H9 (cell line): Measurements from ENCODE around the gene H2AZ1. TPM values are rescaled to one million over a fixed set of nuclear protein-coding genes. Genes with fewer than 3 reads are reported as not detected.

ENCODE experiments used
- DNase-seq: peaks from one replicate; pipeline ENCODE4 v3.0.0-alpha.2; 2017
- H2AFZ ChIP-seq: one replicate; pipeline ENCODE4 v1.6.1; 2013; ENCODE audit warnings: mild to moderate bottlenecking, low read length, control low read depth, moderate library complexity
- H2AK5ac ChIP-seq: 2 replicates; pipeline ENCODE4 v1.6.1; 2013; ENCODE audit warnings: low read length, control low read depth, mixed read lengths; ENCODE audit not compliant: insufficient read length
- H2BK120ac ChIP-seq: one replicate; pipeline ENCODE4 v1.6.1; 2013; ENCODE audit warnings: low read depth, mild to moderate bottlenecking, low read length, control low read depth, inconsistent platforms; ENCODE audit not compliant: poor library complexity, severe bottlenecking
- H2BK12ac ChIP-seq: 2 replicates; pipeline ENCODE4 v1.6.1; 2013; ENCODE audit warnings: low read length, control low read depth, mixed read lengths, low read depth; ENCODE audit not compliant: insufficient read length
- H2BK15ac ChIP-seq: 2 replicates; pipeline ENCODE4 v1.6.1; 2013; ENCODE audit warnings: low read depth, low read length, control low read depth
- H2BK20ac ChIP-seq: one replicate; pipeline ENCODE4 v1.6.1; 2013; ENCODE audit warnings: low read depth, mild to moderate bottlenecking, low read length, control low read depth, inconsistent platforms; ENCODE audit not compliant: poor library complexity, severe bottlenecking
- H2BK5ac ChIP-seq: 2 replicates; pipeline ENCODE4 v1.6.1; 2013; ENCODE audit warnings: low read length, control low read depth, mixed read lengths; ENCODE audit not compliant: insufficient read length
- H3K14ac ChIP-seq: 2 replicates; pipeline ENCODE4 v1.6.1; 2013; ENCODE audit warnings: low read length, control low read depth; ENCODE audit not compliant: insufficient read depth
- H3K18ac ChIP-seq: 2 replicates; pipeline ENCODE4 v1.6.1; 2013; ENCODE audit warnings: low read depth, mild to moderate bottlenecking, mixed read lengths, low read length, control low read depth; ENCODE audit not compliant: insufficient read length
- H3K23ac ChIP-seq: 2 replicates; pipeline ENCODE4 v1.6.1; 2013; ENCODE audit warnings: low read length, control low read depth, mixed read lengths, low read depth; ENCODE audit not compliant: insufficient read length
- H3K23me2 ChIP-seq: 2 replicates; pipeline ENCODE4 v1.6.1; 2013; ENCODE audit warnings: low read depth, mild to moderate bottlenecking, mixed read lengths, low read length, control low read depth; ENCODE audit not compliant: insufficient read length, poor library complexity, severe bottlenecking
- H3K27ac ChIP-seq: 2 replicates; pipeline ENCODE4 v1.5.1; 2013; ENCODE audit warnings: low read length, control low read depth, mixed read lengths, low read depth; ENCODE audit not compliant: insufficient read length
- H3K27me3 ChIP-seq: 2 replicates; pipeline ENCODE4 v1.6.1; 2013; ENCODE audit warnings: low read length, control low read depth, inconsistent platforms; ENCODE audit not compliant: insufficient read depth
- H3K4ac ChIP-seq: 2 replicates; pipeline ENCODE4 v1.6.1; 2013; ENCODE audit warnings: low read depth, mild to moderate bottlenecking, control low read depth, inconsistent platforms, low read length, moderate library complexity
- H3K4me1 ChIP-seq: 2 replicates; pipeline ENCODE4 v1.6.1; 2013; ENCODE audit warnings: low read length, control low read depth, inconsistent platforms; ENCODE audit not compliant: insufficient read depth
- H3K4me2 ChIP-seq: 2 replicates; pipeline ENCODE4 v1.6.1; 2013; ENCODE audit warnings: low read length, control low read depth, mixed read lengths; ENCODE audit not compliant: insufficient read length, insufficient read depth
- H3K56ac ChIP-seq: 2 replicates; pipeline ENCODE4 v1.6.1; 2013; ENCODE audit warnings: low read depth, mild to moderate bottlenecking, mixed read lengths, low read length, control low read depth; ENCODE audit not compliant: insufficient read length
- H3K79me1 ChIP-seq: 2 replicates; pipeline ENCODE4 v1.6.1; 2013; ENCODE audit warnings: low read depth, mild to moderate bottlenecking, moderate library complexity, low read length, control low read depth, inconsistent platforms; ENCODE audit not compliant: insufficient read depth, poor library complexity, severe bottlenecking
- H3K79me2 ChIP-seq: 2 replicates; pipeline ENCODE4 v1.6.1; 2013; ENCODE audit warnings: low read length, control low read depth, inconsistent platforms; ENCODE audit not compliant: insufficient read depth
- H3K9ac ChIP-seq: 2 replicates; pipeline ENCODE4 v1.6.1; 2013; ENCODE audit warnings: low read length, control low read depth, mixed read lengths; ENCODE audit not compliant: insufficient read length; ENCODE audit errors: extremely low read depth
- H3K9me3 ChIP-seq: one replicate; pipeline ENCODE4 v1.6.1; 2013; ENCODE audit warnings: low read depth, low read length, inconsistent platforms; ENCODE audit not compliant: control insufficient read depth
- H3T11ph ChIP-seq: one replicate; pipeline ENCODE4 v1.6.1; 2013; ENCODE audit warnings: mild to moderate bottlenecking, low read length, control low read depth, inconsistent platforms
- H4K20me1 ChIP-seq: one replicate; pipeline ENCODE4 v1.6.1; 2013; ENCODE audit not compliant: control insufficient read depth, insufficient read length, insufficient read depth
- H4K5ac ChIP-seq: 2 replicates; pipeline ENCODE4 v1.6.1; 2013; ENCODE audit warnings: low read depth, mild to moderate bottlenecking, mixed read lengths, low read length, control low read depth; ENCODE audit not compliant: insufficient read length
- H4K8ac ChIP-seq: replicated peaks from 2 replicates; pipeline ENCODE4 v1.6.1; 2013; ENCODE audit warnings: low read length, control low read depth, mixed read lengths, low read depth; ENCODE audit not compliant: insufficient read length
- H4K91ac ChIP-seq: 2 replicates; pipeline ENCODE4 v1.6.1; 2013; ENCODE audit warnings: low read depth, mild to moderate bottlenecking, moderate library complexity, mixed read lengths, low read length, control low read depth; ENCODE audit not compliant: insufficient read length
- H3K27ac Mint-ChIP-seq, 3 experiments: 2 replicates in 2 of 3; 3 replicates in 1 of 3; pipeline ENCODE4 v1.8.0; 2020 to 2021; ENCODE audit warnings: mixed read lengths in 3 of 3, mild to moderate bottlenecking in 1 of 3, moderate library complexity in 1 of 3
- H3K27me3 Mint-ChIP-seq: 2 replicates; pipeline ENCODE4 v1.8.0; 2021; ENCODE audit warnings: low read depth, mild to moderate bottlenecking, moderate library complexity, mixed read lengths
- H3K36me3 Mint-ChIP-seq, 3 experiments: 2 replicates in 2 of 3; 3 replicates in 1 of 3; pipeline ENCODE4 v1.8.0; 2020 to 2021; ENCODE audit warnings: low read depth in 3 of 3, mixed read lengths in 3 of 3; ENCODE audit not compliant: insufficient read depth in 1 of 3
- H3K4me1 Mint-ChIP-seq, 2 experiments: 2 replicates each; pipeline ENCODE4 v1.8.0; 2020; ENCODE audit warnings: mixed read lengths in 2 of 2
- H3K4me3 Mint-ChIP-seq, 2 experiments: 2 replicates in 1 of 2; 3 replicates in 1 of 2; pipeline ENCODE4 v1.8.0; 2020 to 2021; ENCODE audit warnings: mild to moderate bottlenecking in 2 of 2, mixed read lengths in 2 of 2, moderate library complexity in 1 of 2
- H3K9me3 Mint-ChIP-seq, 2 experiments: 2 replicates in 1 of 2; 3 replicates in 1 of 2; pipeline ENCODE4 v1.8.0; 2020; ENCODE audit warnings: mild to moderate bottlenecking in 2 of 2, mixed read lengths in 2 of 2, moderate library complexity in 1 of 2
- CTCF ChIP-seq: fragments of 200-600 bp; sonication (generic); conservative IDR thresholded peaks from 3 replicates; pipeline ENCODE4 v1.8.0; 2021; ENCODE audit warnings: antibody characterized with exemption, mild to moderate bottlenecking
- total RNA-seq: library from RNA; stranded (reverse); gene quantifications from 2 replicates; pipeline ENCODE4 v1.2.1, GENCODE V29; 2021

H2AZ1 gene
- total RNA-seq, 1 experiment from 2014 or later: 811 TPM

DNA sequence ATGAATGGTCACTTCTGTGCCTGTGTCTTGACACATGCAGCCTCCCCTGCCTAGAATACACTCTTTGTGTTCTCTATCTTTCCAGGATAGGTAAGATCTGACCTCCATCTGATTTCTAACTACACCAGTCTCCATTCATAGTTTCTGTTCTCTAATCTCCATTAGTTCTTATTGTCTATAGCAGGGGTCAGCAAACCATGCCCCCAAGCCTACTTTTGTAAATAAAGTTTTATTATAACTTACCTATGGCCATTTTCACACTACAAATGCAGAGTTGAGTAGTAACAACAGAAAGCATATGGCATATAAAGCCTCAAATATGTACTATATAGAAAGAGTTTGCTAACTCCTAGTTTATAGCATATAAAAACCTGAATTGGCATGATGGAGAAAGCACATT lies 37.6 kb upstream of the H2AZ1 start:
- no peak for DNase-seq
- H3K27me3 ChIP-seq: no peaks in the 10 kb centered on the region
- H2AK5ac ChIP-seq: no peak overlapping the region
- H3K18ac ChIP-seq: no peak overlapping the region
- no peak for TF ChIP-seq CTCF
- Mint-ChIP-seq H3K4me3 (no peak overlapping the region), H3K27ac (no peak overlapping the region), H3K9me3 (no peaks in the 10 kb centered on the region), H3K4me1 (no peaks in the 10 kb centered on the region), H3K27me3 (no peaks in the 10 kb centered on the region), H3K36me3 (no peaks in the 10 kb centered on the region)
- H2AFZ ChIP-seq: no peak overlapping the region
- H3K9me3 ChIP-seq: no peaks in the 10 kb centered on the region
- no peak overlapping the region for H2BK120ac ChIP-seq
- no peak overlapping the region for H3K9ac ChIP-seq
- no peak overlapping the region for H2BK5ac ChIP-seq
- H3K4ac ChIP-seq: no peak overlapping the region
- H3K4me1 ChIP-seq: no peaks in the 10 kb centered on the region
- no peak overlapping the region for H3K23ac ChIP-seq
- no peaks in the 10 kb centered on the region for H3K79me1 ChIP-seq
- no peak overlapping the region for H4K8ac ChIP-seq
- H4K20me1 ChIP-seq: no peaks in the 10 kb centered on the region
- no peak overlapping the region for H4K91ac ChIP-seq
- H3T11ph ChIP-seq: no peak overlapping the region
- H2BK15ac ChIP-seq: no peak overlapping the region
- no peak overlapping the region for H3K14ac ChIP-seq
- H4K5ac ChIP-seq: no peak overlapping the region
- no peaks in the 10 kb centered on the region for H3K23me2 ChIP-seq
- H3K56ac ChIP-seq: no peak overlapping the region
- no peaks in the 10 kb centered on the region for H3K79me2 ChIP-seq
- no peak overlapping the region for H3K4me2 ChIP-seq
- no peak overlapping the region for H2BK12ac ChIP-seq
- no peak overlapping the region for H3K27ac ChIP-seq
- H2BK20ac ChIP-seq: no peak overlapping the region
